GM10266 (cell line): Measurements from ENCODE around the gene ABCA2.
"Not testable (repeated sequence)": the region's sequence is repeated elsewhere in the genome, so short reads cannot be mapped to it uniquely, and the experiment has no call there.

Experiments used
- DNase-seq: peaks from one replicate; pipeline ENCODE4 v3.0.0; 2012; ENCODE audit errors: extremely low spot score
- TF ChIP-seq, protein P1 (sequence below): IDR thresholded peaks from 2 replicates; pipeline ENCODE4 v1.5.1; 2012; ENCODE audit warnings: mild to moderate bottlenecking, low read depth; ENCODE audit not compliant: control insufficient read depth, insufficient read depth; ENCODE audit errors: missing control alignments

Gene ABCA2

DNA sequence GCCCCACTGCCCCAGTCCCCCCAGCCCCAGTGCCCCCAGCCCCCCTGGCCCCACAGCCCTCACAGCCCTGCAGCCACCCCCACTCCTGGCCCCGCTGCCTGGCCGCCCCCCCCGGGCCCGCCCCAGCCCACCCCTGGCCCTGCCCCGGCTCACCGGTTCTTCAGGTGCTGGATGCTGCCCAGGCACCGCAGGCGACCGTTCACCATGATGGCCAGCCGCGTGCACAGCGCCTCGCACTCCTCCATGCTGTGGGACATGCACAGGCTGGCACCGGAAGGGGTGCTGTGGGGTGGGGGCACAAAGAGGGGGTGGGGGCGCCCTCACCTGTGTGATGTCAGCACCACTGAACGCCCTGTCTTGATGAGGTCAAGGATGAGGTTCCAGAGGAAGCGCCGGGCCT is 18.8 kb downstream of the ABCA2 start:
- TF ChIP-seq, protein P1, sequence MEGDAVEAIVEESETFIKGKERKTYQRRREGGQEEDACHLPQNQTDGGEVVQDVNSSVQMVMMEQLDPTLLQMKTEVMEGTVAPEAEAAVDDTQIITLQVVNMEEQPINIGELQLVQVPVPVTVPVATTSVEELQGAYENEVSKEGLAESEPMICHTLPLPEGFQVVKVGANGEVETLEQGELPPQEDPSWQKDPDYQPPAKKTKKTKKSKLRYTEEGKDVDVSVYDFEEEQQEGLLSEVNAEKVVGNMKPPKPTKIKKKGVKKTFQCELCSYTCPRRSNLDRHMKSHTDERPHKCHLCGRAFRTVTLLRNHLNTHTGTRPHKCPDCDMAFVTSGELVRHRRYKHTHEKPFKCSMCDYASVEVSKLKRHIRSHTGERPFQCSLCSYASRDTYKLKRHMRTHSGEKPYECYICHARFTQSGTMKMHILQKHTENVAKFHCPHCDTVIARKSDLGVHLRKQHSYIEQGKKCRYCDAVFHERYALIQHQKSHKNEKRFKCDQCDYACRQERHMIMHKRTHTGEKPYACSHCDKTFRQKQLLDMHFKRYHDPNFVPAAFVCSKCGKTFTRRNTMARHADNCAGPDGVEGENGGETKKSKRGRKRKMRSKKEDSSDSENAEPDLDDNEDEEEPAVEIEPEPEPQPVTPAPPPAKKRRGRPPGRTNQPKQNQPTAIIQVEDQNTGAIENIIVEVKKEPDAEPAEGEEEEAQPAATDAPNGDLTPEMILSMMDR, result no peak

DNA sequence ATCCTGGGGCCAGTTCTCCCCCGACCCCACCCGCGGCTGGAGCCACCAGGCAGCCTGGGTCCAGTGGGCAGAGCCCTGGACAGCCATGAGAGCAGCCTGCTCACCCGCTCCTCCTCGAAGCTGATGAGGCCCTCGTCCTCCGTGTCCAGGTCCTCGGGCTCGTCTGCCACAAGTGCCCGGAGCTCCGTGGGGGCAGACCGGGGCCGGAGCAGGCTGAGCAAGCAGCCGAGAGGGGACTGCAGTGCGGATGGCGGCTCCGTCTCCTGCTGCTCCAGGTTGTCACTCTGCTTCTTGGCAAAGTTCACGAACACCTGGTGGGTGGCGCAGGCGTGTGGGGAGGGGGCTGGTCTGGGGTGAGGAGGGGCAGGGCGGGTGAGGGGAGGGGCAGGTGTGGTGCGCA is 19.7 kb downstream of the ABCA2 start:
- DNase-seq, result no peak
- TF ChIP-seq, protein P1, result no peak

More for the DNA sequence above, 18.8 kb downstream of the ABCA2 start:
- DNase-seq, result no peak

DNA sequence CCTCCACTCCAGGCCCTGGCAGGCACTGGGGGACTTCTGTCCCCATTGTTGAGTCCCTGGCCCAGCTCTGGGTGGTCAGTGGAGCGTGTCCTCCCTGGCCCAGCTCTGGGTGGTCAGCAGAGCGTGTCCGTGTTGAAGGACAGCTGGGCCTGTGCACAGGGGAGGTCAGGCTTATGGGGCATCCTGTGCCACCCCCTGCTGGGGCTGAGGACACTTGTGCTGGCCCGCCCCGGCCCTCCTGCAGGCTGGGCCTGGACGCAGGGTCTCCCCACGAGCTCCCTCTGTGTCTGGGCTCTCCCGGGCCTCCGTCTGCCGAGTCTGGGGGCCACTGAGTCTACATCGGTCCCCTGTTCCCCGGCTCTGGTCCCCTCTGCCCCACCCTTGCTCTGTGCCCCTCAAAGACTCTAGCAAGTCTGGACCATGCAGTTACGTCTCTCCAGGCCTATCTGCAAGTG is 20.2 kb downstream of the ABCA2 start:
- DNase-seq, result no peak

DNA sequence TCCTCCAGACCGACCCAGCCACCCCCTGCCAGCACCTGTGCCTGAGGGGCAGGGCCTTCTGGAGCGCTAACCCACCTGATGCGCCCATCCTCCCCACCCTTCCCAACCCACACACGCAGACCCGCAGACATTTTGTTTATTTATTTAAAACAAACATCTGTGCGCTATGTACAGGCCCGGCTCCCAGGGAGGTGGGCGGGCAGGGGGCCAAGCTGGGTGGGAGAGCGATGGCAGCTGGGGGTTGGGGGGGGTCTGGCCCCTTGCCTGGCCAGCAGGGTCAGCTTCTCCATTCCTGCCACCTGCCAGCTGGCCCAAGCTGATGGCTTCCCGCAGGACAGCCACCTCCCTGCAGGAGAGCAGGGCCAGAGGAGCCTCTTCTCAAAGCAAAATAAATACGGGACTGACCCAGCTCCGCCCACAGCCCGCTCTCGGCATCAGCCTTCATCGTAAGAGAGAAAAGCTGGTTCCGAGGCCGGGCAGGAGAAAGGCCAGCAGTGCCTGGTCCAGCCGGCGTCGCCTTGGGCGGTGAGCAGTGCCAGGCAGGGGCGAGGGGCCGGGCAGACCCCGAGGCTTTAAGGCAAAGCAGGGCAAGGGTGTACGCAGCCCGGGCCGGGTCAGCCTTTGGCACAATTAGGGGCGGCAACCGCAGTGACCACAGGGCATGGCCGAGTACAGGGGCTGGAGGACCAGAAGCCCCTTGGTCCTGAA is 20.8 kb downstream of the ABCA2 start:
- DNase-seq, result no peak
- TF ChIP-seq, protein P1, result no peak

More for the DNA sequence above, 20.2 kb downstream of the ABCA2 start:
- TF ChIP-seq, protein P1, result no peak

DNA sequence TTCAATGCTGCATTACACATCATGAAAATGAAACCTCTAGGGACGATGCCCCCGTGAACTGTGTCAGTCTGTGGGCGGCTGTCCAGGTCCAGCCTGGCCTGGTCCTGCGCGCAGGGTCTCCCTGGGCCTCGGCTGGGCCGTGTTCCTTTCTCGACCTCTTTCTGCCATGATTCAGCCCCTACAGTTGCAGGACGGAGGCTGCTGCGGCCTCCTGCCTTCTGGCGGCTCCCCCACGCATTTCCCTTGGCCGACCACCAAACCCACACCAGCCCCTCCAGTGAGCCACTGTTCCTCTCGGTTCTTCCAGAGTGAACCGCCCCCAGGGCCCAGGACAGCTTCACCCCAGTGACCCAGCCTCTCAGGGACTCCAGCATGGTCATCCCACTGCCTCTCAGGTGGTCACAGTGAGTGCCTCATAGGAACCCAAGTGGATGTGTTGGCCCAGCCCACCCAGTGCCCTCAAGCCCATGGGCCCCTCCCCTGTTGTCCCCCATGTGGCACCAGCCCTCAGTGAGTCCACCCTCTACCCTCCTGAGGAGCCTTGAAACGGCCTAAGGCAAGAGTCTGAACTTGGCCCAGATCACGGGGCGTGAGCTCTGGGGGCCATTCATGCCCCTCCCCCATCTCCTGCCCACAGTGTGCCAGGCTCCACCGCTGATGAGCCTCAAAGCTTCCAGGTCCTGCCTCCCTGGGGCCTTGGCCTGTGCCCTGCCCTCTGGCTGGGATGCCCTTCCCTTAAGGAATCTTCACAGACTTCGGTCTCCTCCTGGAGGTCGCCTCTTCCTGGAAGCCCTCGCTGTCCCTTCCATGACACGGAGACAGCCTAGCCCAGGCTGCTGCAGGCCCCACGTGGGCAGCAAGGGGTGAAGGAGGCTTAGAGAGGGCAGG is 21.7 kb downstream of the ABCA2 start:
- TF ChIP-seq, protein P1, result no peak
- DNase-seq, result no peak

DNA sequence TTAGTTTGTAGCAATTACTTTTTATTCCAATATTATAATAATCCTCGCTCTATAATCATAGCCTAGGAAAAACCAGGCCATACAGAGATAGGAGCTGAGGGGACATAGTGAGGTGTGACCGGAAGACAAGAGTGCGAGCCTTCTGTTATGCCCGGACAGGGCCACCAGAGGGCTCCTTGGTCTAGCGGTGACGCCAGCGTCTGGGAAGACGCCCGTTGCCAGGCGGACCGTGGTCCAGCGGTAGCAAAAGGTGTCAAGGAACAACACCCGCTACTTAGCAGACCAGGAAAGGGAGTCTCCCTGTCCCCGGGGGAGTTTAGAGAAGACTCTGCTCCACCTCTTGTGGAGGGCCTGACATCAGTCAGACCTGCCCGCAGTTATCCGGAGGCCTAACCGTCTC is 23.8 kb downstream of the ABCA2 start:
- not testable (repeated sequence) for DNase-seq

DNA sequence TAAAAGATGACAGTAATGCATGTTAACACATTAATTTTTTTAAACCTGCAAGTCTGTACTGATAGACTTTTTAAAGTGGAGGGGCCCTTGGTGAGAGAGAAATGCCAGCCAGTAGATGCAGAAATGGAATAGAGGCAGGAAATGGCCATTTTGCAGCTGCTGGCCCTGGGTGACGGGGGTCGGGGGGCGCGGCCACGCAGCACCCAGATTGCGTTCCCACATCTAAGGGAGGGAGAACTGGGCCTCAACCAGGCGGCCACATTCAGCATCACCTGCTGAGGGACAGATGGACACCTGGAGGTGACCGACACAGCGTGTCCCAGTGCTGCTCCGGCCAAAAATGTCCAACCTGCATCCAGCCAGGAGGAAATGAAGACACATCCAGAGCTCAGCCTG is 25.4 kb downstream of the ABCA2 start:
- DNase-seq, result no peak
- TF ChIP-seq, protein P1, result no peak

More for the DNA sequence above, 23.8 kb downstream of the ABCA2 start:
- TF ChIP-seq, protein P1, result peak; percentile 41
